Stimulated activated CD8-positive, alpha-beta memory T cell treated with anti-CD3 and anti-CD28 coated beads, Interleukin-12 subunit alpha, Interleukin-12 subunit beta, amount 100 ng/mL, for 24 hours (primary cell): ENCODE results near the gene LDHA.
A peak's percentile ranks its signal among the peaks of the same experiment; 100 is the strongest.

ENCODE experiments used
- DNase-seq: peaks from one replicate; pipeline ENCODE4 v3.0.0-alpha.2; 2020; ENCODE audit errors: extremely low read depth

Gene LDHA

DNA sequence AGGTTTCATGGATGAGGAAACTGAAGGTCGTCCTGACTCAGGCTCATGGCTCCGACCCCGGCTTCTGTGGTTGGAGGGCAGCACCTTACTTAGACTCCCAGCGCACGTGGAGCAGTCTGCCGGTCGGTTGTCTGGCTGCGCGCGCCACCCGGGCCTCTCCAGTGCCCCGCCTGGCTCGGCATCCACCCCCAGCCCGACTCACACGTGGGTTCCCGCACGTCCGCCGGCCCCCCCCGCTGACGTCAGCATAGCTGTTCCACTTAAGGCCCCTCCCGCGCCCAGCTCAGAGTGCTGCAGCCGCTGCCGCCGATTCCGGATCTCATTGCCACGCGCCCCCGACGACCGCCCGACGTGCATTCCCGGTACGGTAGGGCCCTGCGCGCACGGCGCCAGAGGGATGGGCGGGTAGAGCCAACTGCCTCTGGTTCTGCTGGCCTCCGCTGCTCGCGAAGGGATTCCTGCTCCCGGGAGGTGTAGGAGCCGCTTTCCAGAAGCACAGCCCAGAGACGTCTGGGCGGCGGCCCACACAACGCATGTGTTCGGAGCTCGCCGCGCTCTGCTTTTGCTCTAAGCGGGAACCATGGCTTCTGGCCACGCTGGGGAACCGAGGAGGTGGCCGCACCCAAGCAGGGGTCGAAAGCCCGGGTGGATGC, at the start of gene LDHA:
TSS of gene LDHA (plus strand) at position 289 of the 653 bp plus-strand sequence. CDS start 2,280 bp downstream, outside the sequence.
- peak; percentile 100 for DNase-seq

DNA sequence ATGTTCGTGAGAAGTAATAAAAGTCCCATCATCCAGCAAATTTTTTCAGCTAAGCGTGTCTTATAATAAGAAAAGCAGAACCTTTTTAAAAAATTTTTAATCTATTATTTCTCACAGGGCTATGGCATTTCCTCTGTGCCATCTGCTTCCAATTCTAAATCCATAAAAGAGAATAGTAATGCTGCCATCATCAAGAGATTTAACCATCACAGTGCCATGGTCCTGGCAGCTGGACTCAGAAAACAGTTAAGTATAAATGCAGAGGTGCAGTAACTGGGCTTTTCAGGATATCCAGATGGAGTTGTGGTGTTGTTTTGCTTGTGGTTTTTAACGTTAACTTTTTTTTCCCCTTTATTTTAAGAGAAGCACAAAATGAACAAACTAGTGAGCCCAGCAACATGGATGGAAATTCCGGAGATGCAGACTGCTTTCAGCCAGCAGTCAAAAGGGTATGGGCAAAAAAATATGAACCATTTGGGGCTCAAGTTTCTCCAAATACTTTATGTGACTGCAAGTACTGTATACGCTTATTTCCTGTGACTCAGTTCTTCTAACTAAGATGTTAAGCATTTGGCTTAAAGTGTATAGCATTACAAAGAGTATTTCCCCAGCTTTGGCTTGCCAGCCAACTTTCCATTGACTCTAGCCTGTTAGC, 46.8 kb upstream of the LDHA start:
- no peak for DNase-seq

DNA sequence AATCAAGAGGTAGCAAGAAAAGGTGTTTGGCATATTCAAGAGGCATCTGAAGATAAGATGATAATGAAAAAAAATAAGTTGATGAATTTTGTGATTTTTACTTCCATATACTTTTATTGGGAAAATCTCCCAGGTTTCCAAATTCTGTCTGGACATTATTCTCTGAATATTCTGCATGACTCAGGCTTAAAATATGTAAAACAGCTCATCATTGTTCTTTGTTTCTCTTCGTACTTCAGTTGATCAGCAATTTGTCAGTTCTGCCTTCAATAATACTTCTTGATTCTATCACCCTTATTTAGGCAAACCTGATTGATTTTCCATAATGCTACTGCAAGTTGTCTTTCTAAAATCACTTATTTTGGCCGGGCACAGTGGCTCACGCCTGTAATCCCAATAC, 41.8 kb upstream of the LDHA start:
- no peak for DNase-seq

DNA sequence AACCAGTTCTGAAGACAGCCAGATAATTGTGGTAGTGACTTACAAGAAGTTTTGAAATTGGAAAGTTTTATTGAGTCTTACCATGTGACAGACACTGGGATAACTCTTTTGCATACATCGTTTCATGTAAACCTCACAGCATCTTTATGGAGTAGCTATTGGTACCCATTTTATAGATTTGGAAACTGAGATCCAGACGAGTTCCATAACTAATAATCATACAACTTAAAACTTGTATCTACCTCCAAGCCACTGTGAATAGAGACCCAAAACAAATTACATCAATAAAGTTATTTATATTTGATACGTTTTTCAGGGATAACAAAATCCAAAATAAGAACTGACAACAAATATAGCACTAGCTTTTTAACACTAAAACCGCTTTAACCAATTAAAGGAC, 35.7 kb upstream of the LDHA start:
- DNase-seq, result no peak

DNA sequence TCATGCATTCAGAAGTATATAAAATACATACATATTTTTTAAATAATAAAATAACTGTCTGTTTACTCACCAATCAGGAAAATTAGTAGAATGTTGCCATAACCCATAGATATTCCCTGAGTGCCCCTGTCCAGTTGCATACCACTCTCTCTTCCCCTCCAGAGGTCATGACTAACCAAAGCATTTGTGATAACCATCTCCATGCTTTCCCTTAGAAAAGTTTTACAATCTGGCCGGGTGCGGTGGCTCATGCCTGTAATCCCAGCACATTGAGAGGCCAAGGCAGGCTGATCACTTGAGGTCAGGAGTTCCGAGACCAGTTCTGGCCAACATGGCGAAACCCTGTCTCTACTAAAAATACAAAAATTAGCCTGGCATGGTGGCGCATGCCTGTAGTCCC, 33.2 kb upstream of the LDHA start:
- no peak for DNase-seq

DNA sequence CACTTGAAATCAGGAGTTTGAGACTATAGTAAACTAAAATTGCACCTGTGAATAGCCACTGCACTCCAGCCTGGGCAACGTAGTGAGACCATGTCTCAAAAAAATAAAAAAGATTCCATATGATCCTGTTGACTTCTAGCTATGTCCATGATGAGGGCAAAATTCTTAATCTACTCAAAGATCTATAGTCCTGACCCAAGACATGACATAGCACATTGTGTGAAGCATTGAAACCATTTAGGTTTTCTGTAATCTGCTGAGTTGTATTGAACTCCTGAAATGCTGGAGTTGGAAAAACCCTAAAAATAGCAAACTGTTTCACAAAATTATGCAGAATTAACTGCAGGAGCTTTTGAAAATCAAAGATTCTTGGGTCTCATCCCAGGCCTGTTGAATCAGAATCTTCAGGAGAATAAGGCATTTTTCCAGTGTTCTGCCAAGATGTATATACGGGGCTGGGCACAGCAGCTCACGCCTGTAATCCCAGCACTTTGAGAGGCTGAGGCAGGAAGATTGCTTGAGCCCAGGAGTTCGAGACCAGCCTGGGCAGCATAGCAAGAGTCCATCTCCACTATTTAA, 29.8 kb upstream of the LDHA start:
- DNase-seq, result no peak

DNA sequence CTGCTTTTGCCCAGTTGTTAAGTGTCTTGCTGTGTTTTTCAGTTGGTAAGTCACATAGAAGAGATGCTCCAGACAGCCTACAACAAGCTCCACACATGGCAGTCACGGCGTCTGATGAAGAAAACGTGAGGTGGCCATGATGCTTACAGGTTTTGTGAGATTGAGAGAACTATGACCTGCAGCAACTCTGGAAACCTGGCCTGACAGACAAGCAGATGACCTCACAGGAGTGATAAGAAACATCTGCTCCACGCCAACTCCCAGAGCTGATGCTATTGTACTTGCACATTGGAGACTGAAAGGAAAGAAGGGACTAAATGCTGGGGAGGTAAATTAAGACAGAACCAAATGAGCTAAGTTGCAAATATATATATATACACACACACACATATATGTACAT, 28.6 kb upstream of the LDHA start:
- no peak for DNase-seq

DNA sequence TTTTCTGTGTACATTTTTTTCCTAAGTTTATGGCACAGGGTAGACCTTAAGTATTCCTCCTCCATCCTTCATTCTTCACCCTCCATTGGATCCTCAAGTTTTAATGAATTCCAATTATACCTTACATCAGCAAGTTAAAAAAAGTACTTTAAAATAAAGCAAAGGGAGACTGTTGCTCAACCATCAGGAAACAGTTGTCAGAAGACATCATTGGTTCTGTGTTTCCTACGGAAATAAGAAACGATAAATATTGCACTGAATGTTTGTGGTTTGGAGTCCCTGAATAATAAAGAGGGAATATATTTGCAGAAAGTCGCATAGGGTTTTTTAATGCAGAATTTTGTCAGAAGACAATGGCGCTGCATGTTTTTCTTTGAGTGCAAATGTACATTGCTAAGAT, 28.1 kb upstream of the LDHA start:
- DNase-seq, result no peak

DNA sequence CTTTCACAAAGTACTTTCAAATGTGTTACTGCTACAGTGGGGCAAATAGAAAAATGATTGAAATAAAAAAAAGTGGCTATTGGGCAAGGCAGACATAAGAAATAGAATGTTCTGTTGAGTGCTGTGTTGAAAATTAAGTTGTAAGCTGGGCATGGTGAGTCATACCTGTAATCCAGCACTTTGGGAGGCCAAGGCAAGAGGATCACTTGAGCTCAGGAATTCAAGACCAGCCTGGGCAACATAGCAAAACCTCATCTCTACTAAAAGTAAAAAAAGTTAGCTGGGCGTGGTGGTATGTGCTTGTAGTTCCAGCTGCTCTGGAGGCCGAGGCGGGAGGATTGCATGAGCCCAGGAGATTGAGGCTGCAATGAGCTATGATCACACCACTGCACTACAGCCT, 26.9 kb upstream of the LDHA start:
- no peak for DNase-seq

DNA sequence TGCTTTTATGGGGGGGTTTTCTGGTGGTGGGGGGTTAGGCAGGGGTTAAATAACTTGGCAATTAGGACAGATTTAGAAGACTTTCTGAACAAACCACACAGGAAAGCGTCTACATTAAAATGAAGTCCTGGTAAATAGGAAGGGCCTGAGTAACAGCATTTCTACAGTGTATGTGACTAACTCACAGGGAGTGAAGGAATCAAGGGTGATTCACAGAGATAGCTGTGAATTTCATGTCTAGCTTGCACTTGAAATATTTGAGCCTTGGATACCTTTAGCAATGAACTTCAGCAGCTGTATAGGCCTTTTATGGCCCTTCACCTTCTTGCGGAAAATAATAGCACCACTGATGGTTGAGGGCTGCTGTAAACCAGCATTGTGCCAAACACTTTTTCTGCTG, 26.1 kb upstream of the LDHA start:
- DNase-seq, result no peak

DNA sequence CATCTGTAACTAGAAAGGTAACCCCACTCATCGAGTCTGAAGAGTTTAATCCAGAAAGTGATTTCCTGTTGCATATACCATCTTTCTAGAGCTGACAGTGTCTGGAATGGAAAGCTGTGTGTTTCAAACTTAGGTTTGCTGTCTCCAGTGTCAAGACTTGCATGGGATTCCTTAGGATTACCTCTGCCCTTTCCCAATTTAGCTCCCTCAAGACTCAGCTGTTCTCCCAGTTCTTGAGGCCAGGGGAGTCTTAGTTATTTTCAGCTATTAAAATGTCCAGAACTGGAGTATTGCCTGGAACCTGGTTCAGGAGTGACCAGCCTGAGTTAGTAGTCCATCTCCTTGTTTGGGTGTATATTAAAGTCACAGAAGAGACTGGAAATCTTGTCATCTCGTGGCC, 25.0 kb upstream of the LDHA start:
- no peak for DNase-seq

DNA sequence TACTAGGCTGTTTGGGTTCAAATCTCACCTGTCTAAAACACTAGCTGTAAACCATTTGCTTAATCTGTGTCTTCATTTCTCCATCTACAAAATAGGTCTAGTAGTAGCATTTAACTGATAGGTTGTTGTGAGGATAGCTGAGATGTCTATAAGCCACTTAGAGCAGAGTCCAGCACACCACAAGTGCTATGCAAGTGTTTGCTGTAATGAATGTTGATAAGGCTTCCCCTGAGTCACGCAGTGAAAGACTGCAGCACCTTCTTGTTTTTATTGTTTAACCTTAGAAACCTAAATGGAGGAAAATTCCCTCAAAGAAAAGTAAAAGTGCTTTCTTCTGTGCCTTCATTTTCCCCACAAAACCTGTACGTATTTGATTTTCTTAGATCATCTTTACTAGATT, 23.1 kb upstream of the LDHA start:
- no peak for DNase-seq

DNA sequence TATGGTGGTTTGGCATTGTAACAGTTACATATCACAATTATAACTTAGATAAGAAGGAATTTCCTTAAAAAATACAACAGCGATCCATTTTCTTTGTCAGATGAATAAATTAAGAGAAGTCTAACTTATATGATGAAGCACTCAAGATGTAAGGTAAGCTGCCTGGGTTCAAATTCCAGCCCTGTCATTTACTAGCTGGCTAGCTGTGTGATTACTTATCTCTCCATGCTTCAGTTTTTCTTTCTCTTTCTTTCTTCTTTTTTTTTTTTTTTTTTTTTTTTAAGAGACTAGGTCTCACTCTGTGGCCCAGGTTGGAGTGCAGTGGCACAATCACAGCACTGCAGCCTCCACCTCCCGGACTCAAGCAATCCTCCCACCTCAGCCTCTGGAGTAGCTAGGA, 22.2 kb upstream of the LDHA start:
- DNase-seq, result no peak

DNA sequence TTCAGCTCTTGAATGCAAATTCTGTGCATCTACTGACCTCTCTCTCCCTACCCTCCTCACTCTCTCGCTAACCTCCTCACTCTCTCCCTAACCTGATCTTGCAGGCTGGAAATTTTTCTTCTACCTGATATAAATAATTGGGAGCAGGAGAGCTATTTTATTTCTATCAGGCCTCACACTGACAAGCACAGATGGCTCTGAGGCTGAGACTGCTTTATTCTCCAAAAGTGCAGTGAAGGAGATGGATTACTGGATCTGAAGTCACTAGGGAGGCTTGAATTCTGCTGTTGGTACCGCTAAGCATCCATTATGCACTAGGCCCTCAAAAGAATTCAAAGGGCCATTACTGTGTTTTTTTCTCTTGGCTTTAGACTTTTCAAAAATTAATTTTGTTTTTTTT, 19.4 kb upstream of the LDHA start:
- DNase-seq, result no peak

DNA sequence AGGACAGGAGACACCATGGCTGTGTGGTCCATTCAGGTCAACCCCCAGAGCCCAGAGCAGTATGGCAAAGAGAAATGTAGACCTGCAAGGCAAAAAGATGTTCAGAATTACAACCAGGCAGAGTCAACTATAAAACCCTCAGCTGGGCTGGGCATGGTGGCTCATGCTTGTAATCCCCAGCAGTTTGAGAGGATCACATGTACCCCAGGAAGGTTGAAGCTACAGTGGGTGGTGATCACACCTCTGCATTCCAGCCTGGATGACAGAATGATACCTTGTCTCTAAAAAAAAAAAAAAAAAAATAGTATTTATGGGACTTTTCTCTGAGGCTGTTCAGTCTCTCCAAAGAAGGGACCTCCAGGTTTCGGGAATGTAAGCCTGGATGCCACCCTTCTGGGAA, 18.4 kb upstream of the LDHA start:
- no peak for DNase-seq

DNA sequence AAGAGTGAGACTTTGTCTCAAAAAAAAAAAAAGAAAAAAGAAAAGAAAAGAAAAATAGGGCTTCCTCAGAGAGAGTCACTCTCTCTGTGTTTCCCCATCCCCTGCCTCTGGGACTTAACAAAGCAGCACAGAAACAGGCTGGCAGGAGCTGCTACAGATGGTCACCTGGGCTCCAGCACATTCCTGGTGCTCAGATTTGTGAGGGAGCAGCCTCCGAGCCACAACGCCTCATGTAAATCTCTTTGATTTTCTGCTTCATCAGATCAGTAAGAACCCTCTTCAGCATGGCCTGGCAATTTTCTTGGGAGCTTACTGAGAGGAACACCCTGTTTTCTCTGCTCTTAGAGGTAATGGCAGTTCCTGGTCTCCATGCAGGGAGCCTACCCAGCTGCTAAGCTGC, 15.2 kb upstream of the LDHA start:
- no peak for DNase-seq

DNA sequence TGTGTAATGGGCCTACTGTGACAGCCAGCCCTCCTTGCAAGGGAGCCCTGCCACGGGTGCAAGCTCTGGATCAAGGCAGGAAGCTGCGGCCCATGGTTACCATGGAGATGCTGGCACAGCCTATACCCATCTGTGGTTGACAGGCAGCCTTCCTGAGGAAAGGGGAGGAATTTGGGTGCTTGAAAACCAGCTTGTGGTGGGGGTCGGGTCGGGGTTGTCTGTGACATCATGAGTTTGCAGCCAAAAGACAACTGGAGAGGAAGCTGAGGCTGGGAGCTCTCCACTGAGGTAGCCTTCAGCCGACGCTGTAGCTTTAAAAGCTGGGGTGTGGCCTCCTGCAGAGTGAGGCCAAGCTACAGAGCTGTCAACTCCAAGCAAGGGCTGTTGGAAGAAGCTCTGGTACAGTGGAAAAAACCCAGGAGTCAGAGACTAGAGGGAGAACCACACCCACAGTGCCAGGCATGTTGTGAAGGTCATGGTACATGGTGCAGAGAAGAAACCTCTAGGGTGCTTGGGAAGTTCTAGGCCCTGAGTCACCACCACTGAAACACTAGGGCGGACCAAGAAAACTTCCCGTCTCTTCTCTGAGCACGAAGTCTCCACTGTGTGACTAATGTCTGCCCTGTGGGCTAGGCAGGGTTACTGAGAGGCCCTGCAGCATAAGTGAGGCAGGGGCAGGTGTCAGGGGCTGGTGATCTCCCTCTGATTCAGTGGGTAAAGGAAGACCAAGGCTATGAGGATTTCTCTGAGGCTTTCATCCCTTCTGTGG, 10.8 kb upstream of the LDHA start:
- peak; percentile 65 for DNase-seq

DNA sequence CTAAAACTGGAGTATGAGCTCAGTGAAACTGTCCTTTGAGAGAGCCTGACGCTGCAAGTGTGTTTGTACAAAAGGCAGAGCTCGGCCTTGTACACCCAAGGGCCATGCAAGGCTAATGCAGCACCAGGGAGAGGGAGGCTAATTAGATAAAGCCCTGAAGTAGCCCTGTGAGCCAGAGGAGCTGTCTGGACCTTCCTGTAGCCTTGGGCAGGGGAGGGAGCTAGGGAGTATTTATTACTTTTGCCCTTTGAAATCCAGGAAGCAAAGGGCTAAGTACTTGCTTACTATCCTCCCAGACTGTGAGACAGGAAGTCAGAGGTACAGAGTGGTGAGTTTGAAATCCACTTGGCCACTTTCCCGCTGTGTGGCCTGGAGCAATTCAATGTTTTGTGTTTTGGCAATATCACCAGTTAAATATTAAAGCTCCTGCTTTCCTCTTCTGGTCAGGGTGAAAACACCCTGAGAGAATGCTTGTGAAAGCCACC, 10.2 kb upstream of the LDHA start:
- no peak for DNase-seq

DNA sequence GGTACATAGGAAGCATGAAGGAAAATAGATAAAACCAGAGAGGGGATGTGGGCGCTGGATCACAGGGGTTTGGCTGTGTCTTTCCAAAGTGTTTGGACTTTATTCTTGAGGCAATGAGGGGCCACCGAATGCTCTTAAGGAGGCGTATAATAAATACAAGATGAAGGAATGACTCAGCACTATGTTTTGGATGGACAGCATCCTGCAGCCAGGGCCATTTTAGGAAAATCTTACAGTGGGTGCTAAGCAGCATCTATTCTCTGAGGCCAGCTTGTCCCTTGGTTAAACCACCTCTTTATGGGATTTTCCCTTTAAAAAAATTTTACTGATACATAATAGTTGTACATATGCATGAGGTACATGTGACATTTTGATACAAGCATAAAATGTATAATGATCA, 4.3 kb upstream of the LDHA start:
- no peak for DNase-seq

DNA sequence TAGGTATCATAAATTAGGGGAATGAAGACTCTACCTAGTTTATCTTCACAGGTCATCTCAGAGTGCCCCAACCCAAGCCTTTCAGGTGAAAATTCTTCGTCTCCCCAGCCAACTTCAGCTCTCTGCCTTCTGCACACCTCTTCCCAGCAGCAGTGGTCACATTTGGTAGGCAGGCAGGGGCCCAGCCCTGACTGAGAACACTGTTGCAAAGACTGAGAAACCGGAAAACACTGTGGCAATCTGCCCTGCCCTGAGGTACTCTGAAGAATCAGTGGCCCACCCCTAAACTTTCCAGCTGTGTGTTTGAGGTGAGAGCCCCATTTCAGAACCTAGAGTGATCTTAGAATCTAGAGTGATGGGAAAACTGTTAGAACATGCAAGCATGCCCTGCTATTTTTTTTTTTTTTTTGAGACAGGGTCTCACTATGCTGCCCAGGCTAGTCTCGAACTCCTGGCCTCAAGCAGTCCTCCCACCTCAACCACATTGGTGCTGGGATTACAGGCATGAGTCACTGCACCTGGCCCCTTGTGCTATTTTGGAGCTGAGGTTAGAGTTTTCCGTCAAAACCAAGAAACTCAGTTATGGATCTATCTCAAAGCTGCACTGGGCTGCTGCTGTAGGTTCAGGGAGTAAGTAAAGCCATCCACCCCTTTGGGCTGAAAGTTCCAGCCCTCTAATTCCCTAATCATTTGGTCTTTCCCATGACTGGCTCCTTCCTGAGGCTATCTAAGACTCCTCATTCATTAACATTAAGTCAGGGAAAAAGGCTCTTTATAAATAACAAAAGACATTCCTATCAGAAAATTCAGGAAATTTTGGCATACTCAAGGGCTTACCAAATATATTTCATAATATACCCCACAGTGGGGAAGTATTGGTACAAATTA, 1.7 kb upstream of the LDHA start:
- no peak for DNase-seq

DNA sequence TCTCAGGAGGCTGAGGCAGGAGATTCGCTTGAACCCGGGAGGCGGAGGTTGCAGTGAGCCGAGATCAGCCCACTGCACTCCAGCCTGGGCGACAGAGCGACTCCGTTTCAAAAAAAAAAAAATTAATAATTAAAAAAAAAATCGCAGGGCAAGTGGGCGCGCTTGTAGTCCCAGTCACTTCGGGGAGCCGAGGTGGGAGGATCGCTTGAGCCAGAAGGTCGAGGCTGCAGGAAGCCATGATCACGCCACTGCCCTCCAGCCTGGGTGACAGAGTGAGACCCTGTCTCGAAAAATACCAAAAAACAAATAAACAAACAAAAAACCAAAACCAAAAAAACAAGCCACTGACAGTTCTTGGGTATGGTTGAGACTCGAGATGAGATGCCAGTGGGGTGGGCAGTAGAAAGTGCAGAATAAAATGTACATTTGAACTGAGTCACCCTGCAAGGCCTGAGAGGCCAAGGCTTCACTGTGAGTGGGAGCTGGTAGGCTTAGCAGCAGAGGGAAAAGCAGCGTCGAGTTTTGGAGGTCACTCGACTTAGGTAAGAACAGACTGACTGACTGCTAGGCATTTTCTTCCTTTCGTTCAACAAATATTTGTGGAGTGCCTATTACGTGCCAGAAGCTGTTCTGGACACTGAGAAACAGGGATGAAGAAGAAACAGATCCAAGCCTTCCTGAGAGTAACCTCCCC, 635 bp upstream of the LDHA start:
- no peak for DNase-seq
